ENCODE measurements around the gene CCND1.

DNA sequence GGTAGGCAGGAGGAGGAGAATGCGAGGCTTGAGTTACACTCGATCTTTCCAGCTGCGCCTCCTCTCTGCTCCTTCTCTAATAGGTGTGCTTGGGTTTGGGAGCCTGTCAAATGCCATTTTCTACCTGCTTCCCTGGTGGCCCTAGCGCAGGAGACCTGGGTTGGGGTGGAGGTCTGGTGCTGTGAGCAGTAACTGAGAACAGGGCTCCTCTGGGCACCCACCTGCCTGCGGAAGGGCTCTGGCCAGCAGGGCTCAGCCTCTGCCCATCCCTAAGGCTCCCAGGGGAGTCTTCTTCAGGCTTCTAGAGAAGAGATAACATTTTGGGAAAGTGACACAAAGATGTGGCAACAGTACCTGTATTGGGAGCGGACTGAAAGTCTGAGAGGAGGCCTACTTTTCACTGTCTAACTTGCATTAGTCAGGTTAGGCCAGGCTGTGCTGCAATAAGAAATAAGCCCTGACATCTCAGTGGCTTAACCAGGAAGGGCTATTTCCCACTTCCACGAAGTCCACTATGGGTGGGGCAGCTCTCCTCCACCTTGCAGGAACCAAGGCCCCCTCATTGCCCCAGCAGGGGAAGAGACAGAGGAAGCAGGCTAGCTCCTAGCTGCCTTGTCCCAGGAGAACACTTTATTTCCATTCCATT is 41.8 kb downstream of the CCND1 start:
- TF ChIP-seq, protein P1, sequence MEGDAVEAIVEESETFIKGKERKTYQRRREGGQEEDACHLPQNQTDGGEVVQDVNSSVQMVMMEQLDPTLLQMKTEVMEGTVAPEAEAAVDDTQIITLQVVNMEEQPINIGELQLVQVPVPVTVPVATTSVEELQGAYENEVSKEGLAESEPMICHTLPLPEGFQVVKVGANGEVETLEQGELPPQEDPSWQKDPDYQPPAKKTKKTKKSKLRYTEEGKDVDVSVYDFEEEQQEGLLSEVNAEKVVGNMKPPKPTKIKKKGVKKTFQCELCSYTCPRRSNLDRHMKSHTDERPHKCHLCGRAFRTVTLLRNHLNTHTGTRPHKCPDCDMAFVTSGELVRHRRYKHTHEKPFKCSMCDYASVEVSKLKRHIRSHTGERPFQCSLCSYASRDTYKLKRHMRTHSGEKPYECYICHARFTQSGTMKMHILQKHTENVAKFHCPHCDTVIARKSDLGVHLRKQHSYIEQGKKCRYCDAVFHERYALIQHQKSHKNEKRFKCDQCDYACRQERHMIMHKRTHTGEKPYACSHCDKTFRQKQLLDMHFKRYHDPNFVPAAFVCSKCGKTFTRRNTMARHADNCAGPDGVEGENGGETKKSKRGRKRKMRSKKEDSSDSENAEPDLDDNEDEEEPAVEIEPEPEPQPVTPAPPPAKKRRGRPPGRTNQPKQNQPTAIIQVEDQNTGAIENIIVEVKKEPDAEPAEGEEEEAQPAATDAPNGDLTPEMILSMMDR (IDR thresholded peaks at IDR 0.05) = no peak
- TF ChIP-seq EZH2 (IDR thresholded peaks at IDR 0.05) = no peak

All from neural progenitor cell (in vitro differentiated cells).